ENCODE data around the gene ITGB2.

ITGB2 gene

GRCh38 chr21:44920694-44921604, at the start of gene ITGB2:
Gene ITGB2, minus strand, starts transcription at chr21:44920899. Its CDS starts 10,117 bp downstream, at chr21:44910782.
- peak; percentile 70 for DNase-seq

DNA sequence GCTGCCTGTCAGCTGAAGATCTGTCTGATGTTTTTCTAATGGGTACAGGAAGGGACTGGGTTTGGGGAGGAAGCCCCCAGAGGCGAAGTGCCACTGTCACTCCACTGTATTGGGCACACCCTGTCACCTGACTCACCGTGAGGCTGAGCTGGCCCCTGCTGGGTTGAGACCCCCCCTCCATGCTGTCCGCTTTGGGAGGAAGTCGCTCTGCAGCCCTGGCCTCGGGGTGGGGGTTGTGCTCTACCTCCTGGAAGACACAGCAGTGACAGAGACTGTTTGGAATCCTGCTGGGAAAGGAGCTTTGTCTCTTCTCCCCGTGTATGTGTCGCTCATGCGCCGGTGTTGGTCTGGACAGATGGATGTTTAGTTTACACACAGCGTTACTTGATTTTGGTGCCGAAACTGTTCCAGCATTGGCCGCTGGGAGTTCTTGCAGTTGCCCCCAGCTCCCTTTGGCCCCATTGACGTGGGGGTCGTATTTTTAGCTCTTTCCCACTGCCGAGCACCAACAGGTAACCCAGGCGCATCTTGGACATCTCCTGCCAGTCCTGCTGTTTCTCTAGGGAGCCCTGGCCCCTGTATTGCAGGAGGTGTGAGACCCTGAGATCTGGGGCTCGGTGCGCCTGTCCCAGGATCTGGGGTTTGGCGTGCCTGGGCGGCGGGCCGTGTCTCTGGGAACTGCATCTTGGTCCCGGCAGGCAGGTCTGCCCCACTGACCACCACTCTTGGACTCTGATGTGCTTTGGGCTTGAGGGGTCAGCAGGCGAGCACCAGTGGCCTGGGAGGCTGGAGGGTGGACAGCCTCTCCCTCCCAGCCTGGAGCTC, 49.4 kb upstream of the ITGB2 start:
- DNase-seq = no peak

DNA sequence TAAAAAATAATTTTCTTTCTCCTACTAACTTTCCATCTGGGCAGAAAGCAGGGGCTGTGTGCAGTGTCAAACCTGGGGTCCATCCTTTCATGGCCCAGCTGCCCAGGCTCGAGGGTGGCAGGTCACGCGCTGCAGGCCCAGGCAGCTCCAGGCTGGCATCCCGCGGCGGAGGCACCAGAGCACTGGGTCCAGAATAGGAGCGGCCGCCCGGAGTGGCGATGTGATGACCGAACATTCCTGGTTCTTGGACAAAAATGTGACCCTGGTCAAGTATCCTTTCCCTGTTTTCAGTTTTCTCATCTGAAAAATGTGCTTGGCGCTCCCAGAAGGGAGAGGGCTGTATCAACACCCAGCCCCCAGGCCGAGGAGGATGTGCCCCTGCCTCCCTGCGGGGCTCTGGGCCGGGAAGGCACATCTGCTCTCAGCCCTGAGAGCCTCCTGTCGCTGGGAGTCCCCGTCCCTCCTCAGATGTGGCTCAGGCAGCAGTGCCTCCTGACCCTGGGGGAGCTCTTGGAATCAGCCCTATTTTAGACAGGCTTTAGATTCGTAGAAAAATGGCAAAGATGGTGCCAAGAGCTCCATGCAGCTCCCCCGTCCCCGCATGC, 48.5 kb upstream of the ITGB2 start:
- no peak for DNase-seq

DNA sequence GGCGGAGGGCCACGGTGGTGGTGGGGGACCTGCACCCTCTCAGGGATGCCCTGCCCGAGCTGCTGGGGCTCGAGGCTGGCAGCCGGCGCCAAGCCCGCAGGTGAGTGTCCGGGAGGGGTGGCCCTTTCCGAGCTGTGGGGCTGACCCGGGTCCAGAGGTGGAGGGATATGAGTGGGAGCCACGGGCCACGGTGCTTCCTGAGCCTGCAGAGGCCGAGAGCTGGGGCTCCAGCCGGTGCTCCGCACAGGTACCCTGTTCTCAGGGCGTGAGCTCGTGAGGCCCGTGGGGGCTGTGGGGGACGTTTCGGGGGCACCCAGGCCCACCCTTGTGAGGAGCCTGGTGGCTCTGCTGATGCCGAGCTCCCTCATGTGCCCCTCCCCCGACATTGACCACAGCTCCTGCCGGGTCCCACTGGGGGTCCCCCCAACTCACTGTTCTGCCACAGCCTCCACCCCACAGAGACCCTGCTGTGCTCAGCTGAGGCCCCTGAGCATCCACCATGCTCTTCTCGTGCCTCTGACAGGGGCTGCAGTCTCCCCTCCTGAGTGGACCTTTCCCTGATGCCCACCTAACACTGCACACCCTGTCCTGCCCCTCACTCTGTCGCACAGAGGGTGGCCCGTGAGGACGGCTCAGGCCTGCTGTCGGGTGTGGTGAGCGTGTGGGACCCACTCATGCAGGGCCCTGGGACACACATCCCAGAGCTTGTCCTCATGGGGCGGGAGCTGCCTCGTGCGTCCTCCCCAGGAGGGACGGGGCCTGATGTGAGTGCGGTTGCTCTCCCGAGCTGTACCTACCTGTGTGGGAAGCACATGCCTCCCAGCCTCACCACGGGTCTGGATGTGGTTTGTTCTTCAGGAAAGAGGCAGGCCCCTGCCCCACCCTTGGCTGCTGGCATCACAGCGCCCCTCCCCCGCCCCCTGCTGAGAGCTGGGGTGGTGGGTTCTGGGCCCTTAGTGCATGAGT, 46.7 kb upstream of the ITGB2 start:
- DNase-seq = no peak

GRCh38 chr21:44966135-44967081, 45.7 kb upstream of the ITGB2 start:
- no peak for DNase-seq

- DNase-seq = no peak
Measured at GRCh38 chr21:44965251-44966022, 44.7 kb upstream of the ITGB2 start.

GRCh38 chr21:44964381-44964780, 43.7 kb upstream of the ITGB2 start:
- DNase-seq = no peak

GRCh38 chr21:44962403-44962966, 41.8 kb upstream of the ITGB2 start:
- no peak for DNase-seq

- no peak for DNase-seq
Measured at GRCh38 chr21:44960141-44961092, 39.7 kb upstream of the ITGB2 start.

DNA sequence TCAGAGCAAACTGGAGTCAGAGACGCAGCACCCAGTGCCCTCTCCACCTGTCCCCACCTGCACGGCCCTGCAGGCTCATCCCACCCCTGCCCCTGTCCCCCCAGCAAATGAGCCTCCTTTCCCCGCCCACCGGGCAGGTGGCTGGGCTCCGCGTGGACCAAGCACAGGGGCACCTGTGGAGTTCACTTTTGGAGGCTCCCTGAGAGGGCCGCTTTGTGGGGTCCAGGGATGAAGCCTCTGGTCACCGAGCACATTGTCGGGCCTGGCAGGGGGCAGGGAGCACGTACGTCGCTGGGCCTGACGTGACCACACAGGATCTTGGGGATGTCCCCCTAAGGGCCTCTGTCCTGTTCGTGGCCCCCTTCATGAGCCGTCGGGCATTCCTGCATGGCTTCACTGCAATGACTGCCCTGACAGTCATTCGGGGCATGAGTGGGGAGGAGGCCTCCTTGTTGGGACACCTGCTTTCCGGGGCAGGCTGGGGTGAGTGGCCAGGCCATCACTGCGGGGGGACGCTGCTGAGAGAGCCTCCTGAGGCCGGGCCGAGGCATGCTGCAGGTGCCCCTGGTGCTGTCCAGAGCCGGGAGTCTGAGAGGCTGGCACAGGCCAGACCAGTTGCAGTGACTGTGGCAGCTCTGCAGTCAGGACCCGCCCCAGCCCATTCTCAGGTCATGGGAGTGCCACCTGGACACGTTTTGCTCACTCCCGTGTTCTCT, 38.8 kb upstream of the ITGB2 start:
- no peak for DNase-seq

DNA sequence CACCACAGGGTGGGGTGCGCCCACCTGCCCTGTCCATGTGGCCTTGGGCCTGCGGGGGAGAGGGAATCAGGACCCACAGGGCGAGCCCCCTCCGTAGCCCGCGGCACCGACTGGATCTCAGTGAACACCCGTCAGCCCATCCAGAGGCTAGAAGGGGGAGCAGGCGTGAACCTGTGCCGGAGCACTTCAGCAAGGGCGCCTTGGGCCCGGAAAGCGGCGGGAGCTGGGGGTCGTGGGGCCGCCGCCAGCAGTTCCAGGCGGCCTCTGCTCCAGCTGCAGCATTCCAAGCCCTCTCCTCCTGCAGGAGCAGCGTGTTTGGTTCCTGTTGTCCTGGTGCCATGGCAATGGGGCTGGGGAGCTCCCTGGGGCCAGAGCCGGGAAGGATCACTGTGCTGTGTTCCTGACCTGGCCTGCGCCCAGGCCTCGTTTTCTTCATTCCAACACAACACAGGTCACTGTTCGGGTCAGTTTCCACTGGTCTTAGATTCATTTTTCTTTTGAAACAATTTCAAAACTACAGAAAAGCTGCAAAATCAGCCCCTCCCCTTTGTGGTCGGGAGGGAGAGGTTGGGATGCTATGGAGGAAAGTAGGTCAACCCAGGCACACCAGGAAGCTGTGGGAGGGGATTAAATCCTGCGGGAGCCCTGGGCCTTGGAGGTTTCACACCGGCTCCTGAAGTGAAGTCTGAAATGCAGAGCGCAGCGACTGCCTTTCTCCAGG, 37.9 kb upstream of the ITGB2 start:
- no peak for DNase-seq

GRCh38 chr21:44957901-44958451, 37.3 kb upstream of the ITGB2 start:
- no peak for DNase-seq

DNA sequence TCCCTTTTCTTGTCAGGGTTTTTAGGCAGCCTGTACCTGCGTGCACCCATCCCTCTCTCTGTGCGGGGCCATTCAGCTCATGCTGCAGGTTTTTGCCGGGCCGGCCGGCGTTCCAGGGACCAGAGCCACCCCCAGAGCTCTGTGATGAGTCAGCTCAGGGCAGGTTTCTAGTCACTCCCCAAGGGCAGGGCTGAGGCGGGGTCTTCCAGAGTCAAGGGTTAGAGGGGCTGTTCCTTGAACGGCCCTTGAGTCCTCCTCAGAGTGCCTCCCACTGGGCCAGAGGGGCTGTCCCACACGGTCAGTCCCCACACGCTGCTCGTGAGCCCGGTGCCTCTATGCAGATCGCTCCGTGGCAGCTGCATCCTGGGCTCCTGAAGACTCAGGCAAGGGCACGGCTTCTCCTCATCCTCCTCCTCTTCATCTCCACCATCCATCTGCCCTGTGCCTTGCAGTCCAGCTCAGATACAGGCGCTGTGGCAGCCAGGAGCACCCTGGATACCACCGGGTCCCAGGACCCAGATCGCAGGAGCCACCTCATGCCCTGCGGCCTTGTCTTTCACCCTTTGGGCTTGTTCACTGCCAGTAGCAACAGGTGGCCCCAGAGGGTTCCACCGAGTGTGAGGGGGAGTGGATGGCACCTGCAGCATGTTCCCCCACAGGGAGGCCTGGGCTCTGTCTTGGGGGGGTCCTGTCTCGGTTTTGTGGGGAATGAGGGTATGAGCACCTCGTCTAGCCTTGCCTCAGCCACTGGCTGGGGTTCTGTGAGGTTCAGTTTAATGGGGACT, 36.5 kb upstream of the ITGB2 start:
- DNase-seq = no peak

GRCh38 chr21:44956356-44957046, 35.8 kb upstream of the ITGB2 start:
- no peak for DNase-seq

GRCh38 chr21:44955798-44956175, 35.1 kb upstream of the ITGB2 start:
- no peak for DNase-seq
